Esophagus squamous epithelium (tissue), 5 donors: Measurements from ENCODE around the gene COX7A2L. TPM values are rescaled to one million over a fixed set of nuclear protein-coding genes. Genes with fewer than 3 reads are reported as not detected.
"Not testable (repeated sequence)": the region's sequence is repeated elsewhere in the genome, so short reads cannot be mapped to it uniquely, and the experiment has no call there.

Experiments
- DNase-seq: peaks from one replicate; lab custom pipeline; 2025; lab: John Stamatoyannopoulos, UW
- H3K27ac ChIP-seq, 4 donors: fragments of 200-600 bp; sonication (generic); one replicate each; pipeline ENCODE4 v1.5.1; 2016 to 2019; ENCODE audit warnings: mild to moderate bottlenecking in 1 of 4
- H3K27me3 ChIP-seq, 4 donors: fragments of 200-600 bp; sonication (generic); 1 replicate in 3 of 4; 2 replicates in 1 of 4; pipeline versions ENCODE4 v1.5.1 to v1.6.0; 2017 to 2021; ENCODE audit warnings: antibody characterized with exemption in 1 of 4
- H3K36me3 ChIP-seq, 3 donors: fragments of 200-600 bp; sonication (generic); one replicate each; pipeline ENCODE4 v1.5.1; 2016 to 2019
- H3K4me1 ChIP-seq, 3 donors: fragments of 200-600 bp; sonication (generic); one replicate each; pipeline ENCODE4 v1.5.1; 2017 to 2019
- H3K4me3 ChIP-seq, 4 donors: fragments of 200-600 bp; sonication (generic); 1 replicate in 3 of 4; 2 replicates in 1 of 4; pipeline ENCODE4 v1.5.1; 2016 to 2019; ENCODE audit warnings: mild to moderate bottlenecking in 2 of 4, moderate library complexity in 1 of 4
- H3K9me3 ChIP-seq, 3 donors: fragments of 200-600 bp; sonication (generic); one replicate each; pipeline ENCODE4 v1.5.1; 2016 to 2019
- CTCF ChIP-seq, 6 experiments: fragments of 450-650 bp in 4 of 6; fragments of 200-600 bp in 2 of 6; sonication (generic) in 2 of 6; IDR thresholded peaks; one replicate each; pipeline ENCODE4 v1.5.1; 2016 to 2019; ENCODE audit warnings: antibody characterized with exemption in 6 of 6, mild to moderate bottlenecking in 4 of 6, moderate library complexity in 4 of 6
- POLR2A ChIP-seq, 4 donors: fragments of 450-650 bp; IDR thresholded peaks; one replicate each; pipeline ENCODE4 v1.6.1; 2017; ENCODE audit warnings: antibody characterized with exemption in 4 of 4, mild to moderate bottlenecking in 4 of 4, moderate library complexity in 3 of 4
- WGBS, 2 donors: methylation state at CpG; one replicate each; pipeline ENCODE4 v1.1.5; 2018; 5-methylcytosine and 5-hydroxymethylcytosine counted together
- intact Hi-C: fragments of 100-400 bp; cut with DNase I; formaldehyde crosslinking; loops from one replicate; pipeline ENCODE4 v1.15.0; 2022
- total RNA-seq, 4 donors: library from RNA; depleted of rRNA; stranded (reverse); fragments of >200 nt; gene quantifications; one replicate each; pipeline ENCODE4 v1.1.0, GENCODE V29; 2016
- donor health status: DM: yes; HTN: yes; CAD: no.

COX7A2L gene
- total RNA-seq, 4 donors from 2014 or later: 51.3 to 152 (median 104) TPM

GRCh38 chr2:42335514-42336104 is 25.4 kb downstream of the COX7A2L start:
- TF ChIP-seq CTCF (IDR thresholded peaks at IDR 0.05) (no peak), POLR2A (IDR thresholded peaks at IDR 0.05) (no peak)
- WGBS, 2 donors: 92 to 95% methylated on average over 10 of the region's 10 CpGs
- Histone ChIP-seq H3K27me3 (no peaks in the 10 kb centered on the region), H3K4me1 (no peaks in the 10 kb centered on the region), H3K36me3 (peaks cover 5 to 97% (median 17%) of the 10 kb centered on the region in 3 donors), H3K9me3 (no peaks in the 10 kb centered on the region), H3K4me3 (no peak overlapping the region), H3K27ac (no peak overlapping the region)
- intact Hi-C loops: no loop called here
- DNase-seq: no peak

- H3K9me3 ChIP-seq, intact Hi-C loops, H3K27me3 ChIP-seq, H3K4me3 ChIP-seq, DNase-seq, H3K27ac ChIP-seq, H3K4me1 ChIP-seq: not testable (repeated sequence)
- WGBS, 2 donors: 88 to 97% methylated on average over 6 of the region's 6 CpGs
- peaks cover 5 to 97% (median 19%) of the 10 kb centered on the region in 3 donors for H3K36me3 ChIP-seq
These were observed 26.2 kb downstream of the COX7A2L start for GRCh38 chr2:42334865-42335264.

GRCh38 chr2:42334220-42334619 is 26.8 kb downstream of the COX7A2L start:
- Histone ChIP-seq H3K4me1 (no peaks in the 10 kb centered on the region), H3K4me3 (no peak overlapping the region), H3K27me3 (no peaks in the 10 kb centered on the region), H3K36me3 (peaks cover 5 to 97% (median 21%) of the 10 kb centered on the region in 3 donors), H3K27ac (no peak overlapping the region), H3K9me3 (no peaks in the 10 kb centered on the region)
- 88 to 93% methylated on average over 3 of the region's 3 CpGs for WGBS, 2 donors
- TF ChIP-seq POLR2A (IDR thresholded peaks at IDR 0.05) (no peak), CTCF (IDR thresholded peaks at IDR 0.05) (no peak)
- intact Hi-C loops: no loop called here
- DNase-seq: no peak

- H3K4me1 ChIP-seq: no peaks in the 10 kb centered on the region
- H3K27me3 ChIP-seq: no peaks in the 10 kb centered on the region
- peaks cover 5 to 96% (median 18%) of the 10 kb centered on the region in 3 donors for H3K36me3 ChIP-seq
- no peaks in the 10 kb centered on the region for H3K9me3 ChIP-seq
- no peak for DNase-seq
- WGBS, 2 donors: 91 to 94% methylated on average over 4 of the region's 4 CpGs
- no peak overlapping the region for H3K4me3 ChIP-seq
- TF ChIP-seq CTCF (IDR thresholded peaks at IDR 0.05) (no peak), POLR2A (IDR thresholded peaks at IDR 0.05) (no peak)
- intact Hi-C loops: no loop called here
- H3K27ac ChIP-seq: no peak overlapping the region
These were observed 27.4 kb downstream of the COX7A2L start for GRCh38 chr2:42333579-42333978.

- no peak overlapping the region for H3K4me3 ChIP-seq
- H3K27me3 ChIP-seq: no peaks in the 10 kb centered on the region
- no peaks in the 10 kb centered on the region for H3K9me3 ChIP-seq
- no peak for TF ChIP-seq CTCF (IDR thresholded peaks at IDR 0.05)
- 81 to 90% methylated on average over 4 of the region's 4 CpGs for WGBS, 2 donors
- no peak for DNase-seq
- intact Hi-C loops: no loop called here
- H3K27ac ChIP-seq: no peak overlapping the region
- H3K36me3 ChIP-seq: peaks cover 5 to 86% (median 12%) of the 10 kb centered on the region in 3 donors
- peaks cover 0 to 4% (median 0%) of the 10 kb centered on the region in 3 donors for H3K4me1 ChIP-seq
These were observed 28.4 kb downstream of the COX7A2L start for GRCh38 chr2:42332575-42332974.
